Measurements from ENCODE around the gene CPOX. TPM values are rescaled to one million over a fixed set of nuclear protein-coding genes. Genes with fewer than 3 reads are reported as not detected.

The CPOX gene
- total RNA-seq, 1 experiment from 2014 or later: 19.9 TPM

GRCh38 chr3:98532275-98532637, 61.2 kb downstream of the CPOX start:
- H3K27me3 Mint-ChIP-seq (ENCODE audit: unreplicated experiment): no peaks in the 10 kb centered on the region
- H3K9me3 Mint-ChIP-seq (ENCODE audit: low read depth, unreplicated experiment): no peaks in the 10 kb centered on the region
- CTCF ChIA-PET: no interaction called here

GRCh38 chr3:98531622-98532274, 61.7 kb downstream of the CPOX start, which contains the start of gene GPR15:
GPR15 (plus strand) TSS chr3:98531978; CDS start chr3:98532034, 56 bp downstream.
- intact Hi-C loops (cut with micrococcal nuclease; ENCODE audit: unreplicated experiment): no loop called here
- Mint-ChIP-seq H3K4me3 (ENCODE audit: low read depth, unreplicated experiment) (no peak within 1 kb of the TSS), H3K27me3 (ENCODE audit: unreplicated experiment) (no peaks in the 10 kb centered on the region), H3K9me3 (ENCODE audit: low read depth, unreplicated experiment) (no peaks in the 10 kb centered on the region), H3K36me3 (ENCODE audit: insufficient read depth, unreplicated experiment) (no peaks in the 10 kb centered on the region), H3K27ac (ENCODE audit: unreplicated experiment) (no peak within 1 kb of the TSS), H3K4me1 (ENCODE audit: low read depth, unreplicated experiment) (no peaks in the 10 kb centered on the region)
- CTCF ChIA-PET: no interaction called here
- DNase-seq: no peak
- BruUV-seq (replicated peaks): no TSS peak
- TF ChIP-seq CTCF (IDR thresholded peaks at IDR 0.05; ENCODE audit: unreplicated experiment): no peak

More at GRCh38 chr3:98532275-98532637, 61.2 kb downstream of the CPOX start:
- Mint-ChIP-seq H3K27ac (ENCODE audit: unreplicated experiment) (no peak overlapping the region), H3K4me3 (ENCODE audit: low read depth, unreplicated experiment) (no peak overlapping the region), H3K36me3 (ENCODE audit: insufficient read depth, unreplicated experiment) (no peaks in the 10 kb centered on the region), H3K4me1 (ENCODE audit: low read depth, unreplicated experiment) (no peaks in the 10 kb centered on the region)
- no peak for DNase-seq
- no TSS peak for BruUV-seq (replicated peaks)
- no peak for TF ChIP-seq CTCF (IDR thresholded peaks at IDR 0.05; ENCODE audit: unreplicated experiment)
- intact Hi-C loops (cut with micrococcal nuclease; ENCODE audit: unreplicated experiment): no loop called here

GRCh38 chr3:98530676-98531075, 62.7 kb downstream of the CPOX start:
- no TSS peak for BruUV-seq (replicated peaks)
- CTCF ChIA-PET: no interaction called here
- H3K4me3 Mint-ChIP-seq (ENCODE audit: low read depth, unreplicated experiment): no peak overlapping the region
- no peaks in the 10 kb centered on the region for H3K4me1 Mint-ChIP-seq (ENCODE audit: low read depth, unreplicated experiment)
- no peak overlapping the region for H3K27ac Mint-ChIP-seq (ENCODE audit: unreplicated experiment)
- no peaks in the 10 kb centered on the region for H3K9me3 Mint-ChIP-seq (ENCODE audit: low read depth, unreplicated experiment)
- H3K27me3 Mint-ChIP-seq (ENCODE audit: unreplicated experiment): no peaks in the 10 kb centered on the region
- no peak for DNase-seq
- no peaks in the 10 kb centered on the region for H3K36me3 Mint-ChIP-seq (ENCODE audit: insufficient read depth, unreplicated experiment)
- intact Hi-C loops (cut with micrococcal nuclease; ENCODE audit: unreplicated experiment): no loop called here
- TF ChIP-seq CTCF (IDR thresholded peaks at IDR 0.05; ENCODE audit: unreplicated experiment): no peak

- no peak for TF ChIP-seq CTCF (IDR thresholded peaks at IDR 0.05; ENCODE audit: unreplicated experiment)
- CTCF ChIA-PET: no interaction called here
- no peaks in the 10 kb centered on the region for H3K27me3 Mint-ChIP-seq (ENCODE audit: unreplicated experiment)
- no peak overlapping the region for H3K4me3 Mint-ChIP-seq (ENCODE audit: low read depth, unreplicated experiment)
- no peak for DNase-seq
- BruUV-seq (replicated peaks): no TSS peak
- no peaks in the 10 kb centered on the region for H3K36me3 Mint-ChIP-seq (ENCODE audit: insufficient read depth, unreplicated experiment)
- H3K9me3 Mint-ChIP-seq (ENCODE audit: low read depth, unreplicated experiment): no peaks in the 10 kb centered on the region
- intact Hi-C loops (cut with micrococcal nuclease; ENCODE audit: unreplicated experiment): no loop called here
- no peaks in the 10 kb centered on the region for H3K4me1 Mint-ChIP-seq (ENCODE audit: low read depth, unreplicated experiment)
- no peak overlapping the region for H3K27ac Mint-ChIP-seq (ENCODE audit: unreplicated experiment)
Observed at GRCh38 chr3:98529856-98530459, 63.5 kb downstream of the CPOX start.

Other genes with a start within 250 kb of the CPOX start
- not detected in 2 replicates for gene OR5K4, start 239.8 kb downstream of the CPOX start, total RNA-seq (2022)
- gene OR5K3, start 202.9 kb downstream of the CPOX start, total RNA-seq (2022): not detected in 2 replicates
- gene OR5K1, start 130.4 kb downstream of the CPOX start, total RNA-seq (2022): not detected in 2 replicates
- not detected in 2 replicates for gene OR5K2, start 95.9 kb downstream of the CPOX start, total RNA-seq (2022)
- 54.3 and 74.5 TPM in 2 replicates for gene CLDND1, start 70.7 kb downstream of the CPOX start, total RNA-seq (2022)
- not detected in 2 replicates for gene GPR15, start 61.6 kb downstream of the CPOX start, total RNA-seq (2022)
- gene ST3GAL6, start 169.7 kb upstream of the CPOX start, total RNA-seq (2022): 1.7 and 3.2 TPM in 2 replicates

All from Calu3 (cell line).